ENCODE results near the gene ACTR10.
"Not testable (repeated sequence)": the region's sequence is repeated elsewhere in the genome, so short reads cannot be mapped to it uniquely, and the experiment has no call there.

The ACTR10 gene

DNA sequence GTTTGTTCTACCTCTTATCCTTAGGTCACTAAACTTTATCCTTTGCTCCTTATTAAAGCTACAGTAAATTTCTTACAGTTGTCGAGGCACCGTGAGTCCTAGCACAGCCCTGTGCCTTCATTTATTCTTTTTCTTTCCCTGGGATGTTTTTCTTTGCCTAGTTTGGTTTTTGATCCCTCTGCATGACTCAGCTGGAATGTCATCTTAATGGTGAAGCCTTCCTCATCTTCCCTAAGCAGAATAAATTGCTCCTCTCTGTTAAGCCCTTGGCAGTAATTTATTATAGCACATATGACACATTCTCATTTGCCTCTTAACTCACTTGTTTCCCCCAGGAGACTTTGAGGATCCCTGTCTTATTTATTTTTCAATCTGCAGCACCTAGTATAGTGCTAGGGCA lies 16.6 kb downstream of the ACTR10 start:
- no peak for DNase-seq (ENCODE audit: low read depth)

DNA sequence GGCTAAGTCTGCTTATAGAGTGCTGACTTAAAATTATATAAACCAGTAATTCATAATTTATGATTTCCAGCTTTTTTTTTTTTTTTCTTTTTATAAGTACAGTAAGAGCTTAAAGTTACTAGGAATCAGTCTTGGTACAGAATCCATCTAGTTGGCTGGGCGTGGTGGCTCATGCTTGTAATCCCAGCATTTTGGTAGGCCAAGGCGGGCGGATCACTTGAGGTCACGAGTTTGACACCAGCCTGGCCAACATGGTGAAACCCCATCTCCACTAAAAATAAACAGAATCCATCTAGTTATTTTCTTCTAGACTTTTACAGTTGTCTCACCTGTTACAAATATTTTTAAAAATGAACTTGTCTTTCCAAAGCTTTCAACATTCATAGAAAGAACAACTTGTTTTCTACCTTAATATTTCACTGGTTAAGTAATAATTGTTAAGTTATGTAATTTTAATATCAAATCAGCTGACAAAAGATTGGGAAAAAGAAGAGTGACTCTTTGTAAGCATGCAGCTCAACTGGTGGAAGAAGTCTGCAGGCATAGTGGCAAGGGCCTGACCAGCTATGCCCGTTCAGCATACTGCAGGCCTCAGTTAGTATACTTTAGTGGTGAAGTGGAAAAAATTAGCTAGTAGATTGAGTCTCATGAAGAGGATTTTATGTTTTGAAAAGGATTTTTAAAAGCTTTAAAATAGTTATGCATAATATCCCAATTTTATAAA lies 27.3 kb downstream of the ACTR10 start:
- DNase-seq (ENCODE audit: low read depth) = no peak

DNA sequence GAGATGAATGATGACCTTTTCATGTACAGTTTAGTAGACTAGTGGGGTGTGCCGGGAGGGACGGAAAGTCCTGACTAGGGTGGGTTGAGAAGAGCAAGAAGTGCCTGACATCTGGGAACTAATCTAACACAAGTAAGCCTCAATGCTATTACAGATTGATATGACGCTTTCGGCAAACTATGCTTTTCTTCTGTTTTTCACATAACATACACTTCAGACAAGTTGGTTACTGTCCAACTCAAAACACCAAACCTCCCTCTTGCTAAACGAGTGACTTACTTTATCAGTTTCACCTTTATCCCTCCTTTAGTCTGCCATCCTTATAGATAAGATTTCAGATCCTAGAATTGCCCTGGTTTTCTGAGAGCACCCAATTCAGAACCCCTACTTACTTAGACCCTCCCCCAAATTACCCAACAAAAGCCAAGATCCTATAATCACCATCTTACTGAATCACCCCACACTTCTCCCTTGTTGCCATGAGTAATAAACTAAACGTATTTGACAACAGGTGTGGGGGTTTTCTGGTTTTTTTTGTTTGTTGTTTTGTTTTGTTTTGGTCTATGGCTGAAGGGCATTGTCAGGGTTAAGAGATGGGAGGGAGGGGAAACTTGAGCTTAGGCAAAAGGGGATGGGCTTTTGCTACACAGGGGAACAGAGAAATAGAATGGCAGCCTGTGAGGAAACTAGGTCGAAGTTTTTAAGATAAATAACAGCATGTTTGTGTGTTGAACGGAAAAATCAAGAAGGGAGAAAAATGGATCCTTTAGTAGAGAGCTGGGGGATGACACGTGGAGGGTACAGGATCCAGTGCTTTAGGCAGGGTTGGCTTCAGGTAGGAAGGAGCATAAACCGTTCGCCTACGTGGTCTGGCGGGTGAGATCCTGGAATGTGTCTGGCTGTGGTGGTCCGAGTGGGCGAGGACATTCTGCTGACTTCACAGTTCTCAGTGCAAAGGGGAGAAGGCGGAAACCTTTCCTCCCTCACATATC lies 38.6 kb downstream of the ACTR10 start:
- no peak for DNase-seq (ENCODE audit: low read depth)

DNA sequence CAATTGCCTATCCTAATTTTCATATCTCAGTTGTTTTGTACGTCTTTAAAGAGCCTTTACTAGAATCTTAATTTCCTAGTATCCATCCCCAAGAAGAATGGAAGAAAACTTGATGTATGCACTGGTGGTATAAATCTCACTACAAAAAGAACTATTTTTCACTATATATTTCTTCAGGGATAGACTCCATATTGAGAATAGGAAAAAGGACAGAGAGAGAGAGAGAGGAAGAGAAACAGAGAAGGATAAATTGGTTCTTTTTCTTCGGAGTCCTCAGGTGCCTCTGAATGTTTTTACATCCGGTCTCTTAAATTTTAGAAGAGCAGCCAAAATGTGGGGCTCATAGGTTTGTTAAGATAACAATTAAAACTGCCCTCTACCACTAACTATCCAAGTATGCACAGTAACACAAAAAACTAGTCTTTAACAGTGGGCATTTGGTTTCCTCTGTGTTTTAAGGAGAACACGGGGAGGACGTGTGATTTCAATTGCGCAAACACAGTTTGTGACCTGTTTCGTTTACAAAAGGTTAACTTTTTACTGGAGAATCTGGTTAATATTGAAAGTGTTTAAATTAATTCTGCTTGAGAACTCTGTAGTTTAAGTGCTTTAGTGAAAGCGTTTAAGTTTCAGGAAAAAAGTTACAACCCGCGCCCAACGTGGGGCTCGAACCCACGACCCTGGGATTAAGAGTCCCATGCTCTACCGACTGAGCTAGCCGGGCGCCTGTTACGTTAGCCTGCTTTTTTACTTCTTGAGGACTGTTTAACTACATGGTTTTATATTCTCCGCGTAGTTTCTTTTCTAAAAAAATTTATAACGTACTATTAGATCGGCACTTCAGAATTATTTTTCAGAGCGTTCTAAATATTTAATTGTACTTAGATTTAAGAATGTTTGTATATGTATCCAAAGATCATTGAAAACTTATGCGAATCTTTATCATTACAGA lies 39.6 kb downstream of the ACTR10 start:
- peak; percentile 19 for DNase-seq (ENCODE audit: low read depth)

DNA sequence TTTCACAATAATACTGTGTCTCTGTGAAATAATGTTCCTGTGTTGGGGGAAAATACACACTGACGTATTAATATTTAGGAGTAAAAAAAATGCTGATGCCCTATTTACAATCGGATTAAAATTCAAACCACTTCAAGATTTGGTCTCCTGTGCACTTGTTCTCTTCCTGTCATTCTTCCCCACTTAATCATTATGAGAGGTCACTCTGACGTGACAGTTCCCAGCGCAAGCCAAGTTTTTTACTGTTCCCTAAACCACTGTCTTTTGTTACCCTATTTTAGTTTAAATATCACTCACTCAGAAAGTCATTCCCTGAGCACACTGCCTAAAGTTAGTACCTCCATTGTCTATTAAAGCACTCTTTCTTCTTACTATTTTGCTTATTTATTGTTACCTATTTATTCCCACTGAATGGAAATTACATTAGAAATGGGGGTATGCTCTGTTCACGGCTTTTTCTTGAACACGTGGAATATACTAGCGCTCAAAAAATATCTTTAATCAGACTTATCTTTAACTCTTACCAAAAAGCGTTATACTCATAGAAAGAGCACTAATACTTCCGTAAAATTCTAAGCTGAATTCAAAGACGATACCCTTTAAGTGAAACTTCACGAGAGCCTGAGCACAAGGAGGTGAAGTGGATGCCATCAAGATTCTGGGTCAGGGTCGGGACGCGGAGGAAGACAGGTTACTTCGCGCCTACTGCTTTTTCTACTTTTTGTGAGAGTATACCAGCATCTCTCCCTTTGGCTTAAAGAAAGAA lies 44.0 kb downstream of the ACTR10 start:
- no peak for DNase-seq (ENCODE audit: low read depth)

DNA sequence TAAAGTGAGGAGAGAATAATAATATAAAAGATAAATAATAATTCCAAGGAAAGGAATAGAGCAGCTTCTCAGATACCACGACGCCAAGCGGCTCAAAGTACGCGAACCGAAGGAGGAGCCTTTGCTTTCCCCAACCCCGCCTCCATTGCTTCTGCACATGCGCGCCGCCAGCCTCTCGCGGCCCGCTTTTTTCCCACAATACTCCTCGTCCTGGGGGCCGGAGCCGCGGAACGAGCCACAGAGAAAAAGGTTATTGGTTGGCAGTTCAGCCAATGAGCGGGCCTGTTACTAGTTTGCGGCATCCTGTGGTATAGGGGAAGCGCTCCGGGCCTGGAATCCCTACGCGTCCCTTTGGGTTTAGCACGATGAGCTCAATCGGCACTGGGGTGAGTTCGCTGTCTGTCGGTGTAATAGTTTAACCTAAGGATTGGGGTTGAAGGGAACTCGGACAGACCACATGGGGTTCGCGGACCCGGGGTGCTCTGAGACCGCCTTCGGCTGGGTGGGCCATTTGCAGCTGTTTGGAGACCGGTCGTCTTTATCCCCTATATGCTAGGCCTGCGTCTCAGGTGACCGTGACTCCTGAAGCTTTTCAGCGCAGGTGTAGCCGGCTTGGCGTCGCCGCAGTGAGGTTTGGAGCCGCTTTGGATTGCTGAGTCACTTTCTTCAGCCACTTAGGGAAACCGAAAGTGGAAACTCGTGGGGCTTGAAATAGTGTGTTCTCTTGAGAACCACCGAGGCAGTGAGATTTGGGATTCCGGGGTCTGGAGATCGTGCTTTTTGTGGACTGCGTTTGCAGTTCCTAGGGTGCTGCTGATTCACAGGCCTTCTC lies 44.8 kb downstream of the ACTR10 start, which contains the start of gene PSMA3:
Gene PSMA3, plus strand, starts transcription at position 288 of the 832 bp plus-strand sequence. Its CDS starts 78 bp downstream, at position 366.
- DNase-seq (ENCODE audit: low read depth) = peak; percentile 97

DNA sequence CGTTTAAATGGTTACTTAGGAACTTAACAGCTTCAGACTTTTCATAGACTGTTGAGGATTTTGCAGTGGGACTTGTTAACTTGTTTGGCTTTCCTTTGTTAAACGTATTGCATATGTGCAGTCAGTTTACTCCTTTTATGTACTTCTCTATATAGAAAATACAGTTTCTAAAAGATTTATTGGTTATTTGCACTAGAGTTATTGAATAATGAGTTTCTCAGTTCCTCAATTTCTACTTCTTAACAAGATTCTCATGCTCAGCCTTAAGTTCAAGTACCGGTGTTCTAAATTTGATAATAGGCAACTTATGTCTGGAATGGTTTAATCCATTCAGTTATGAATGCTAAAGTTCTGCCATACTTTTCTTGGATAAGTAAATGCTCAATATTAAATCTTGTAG lies 45.6 kb downstream of the ACTR10 start:
- no peak for DNase-seq (ENCODE audit: low read depth)

DNA sequence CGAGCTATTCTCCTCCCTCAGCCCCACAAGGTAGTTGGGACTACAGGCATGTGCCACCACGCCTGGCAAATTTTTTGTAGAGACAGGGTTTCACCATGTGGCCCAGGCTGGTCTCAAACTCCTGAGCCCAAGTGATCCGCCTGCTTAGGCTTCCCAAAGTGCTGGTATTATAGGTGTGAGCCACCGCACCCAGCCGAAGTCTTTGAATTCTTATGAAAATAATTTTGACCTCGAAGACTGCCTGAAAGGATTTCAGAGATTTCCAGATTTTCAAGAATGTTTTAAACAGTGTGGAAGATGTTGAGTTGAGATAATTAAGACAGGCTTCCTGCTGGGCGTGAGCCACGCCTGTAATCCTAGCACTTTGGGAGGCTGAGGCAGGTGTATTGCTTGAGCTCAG lies 49.7 kb downstream of the ACTR10 start:
- DNase-seq (ENCODE audit: low read depth) = no peak

DNA sequence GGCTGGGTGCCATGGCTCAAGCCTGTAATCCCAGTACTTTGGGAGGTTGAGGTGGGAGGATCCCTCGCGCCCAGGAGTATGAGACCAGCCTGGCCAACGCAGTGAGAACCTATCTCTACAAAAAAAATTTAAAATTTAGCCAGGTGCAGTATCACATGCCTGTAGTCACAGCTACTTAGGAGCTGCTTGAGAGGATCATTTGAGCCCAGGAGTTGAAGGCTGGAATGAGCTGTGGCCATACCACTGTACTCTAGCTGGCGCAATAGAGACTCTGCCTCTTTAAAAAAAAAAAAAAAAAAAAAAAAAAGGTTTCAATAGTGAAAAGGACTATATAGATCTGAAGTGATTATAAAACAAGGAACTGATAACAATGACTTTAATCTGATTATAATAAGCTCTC lies 58.2 kb downstream of the ACTR10 start:
- no peak for DNase-seq (ENCODE audit: low read depth)

DNA sequence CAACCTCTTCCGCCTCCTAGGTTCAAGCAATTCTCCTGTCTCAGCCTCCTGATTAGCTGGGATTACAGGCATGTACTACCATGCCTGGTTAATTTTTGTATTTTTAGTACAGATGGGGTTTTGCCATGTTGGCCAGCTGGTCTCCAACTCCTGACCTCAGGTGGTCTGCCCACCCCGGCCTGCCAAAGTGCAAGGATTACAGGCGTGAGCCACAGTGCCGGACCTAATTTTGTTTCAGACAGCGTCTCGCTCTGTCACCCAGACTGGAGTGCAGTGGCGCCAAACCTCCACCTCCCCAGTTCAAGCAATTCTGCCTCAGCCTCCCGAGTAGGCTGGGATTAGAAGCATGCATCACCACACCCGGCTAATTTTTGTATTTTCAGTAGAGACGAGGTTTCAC lies 62.1 kb downstream of the ACTR10 start:
- DNase-seq (ENCODE audit: low read depth) = not testable (repeated sequence)

DNA sequence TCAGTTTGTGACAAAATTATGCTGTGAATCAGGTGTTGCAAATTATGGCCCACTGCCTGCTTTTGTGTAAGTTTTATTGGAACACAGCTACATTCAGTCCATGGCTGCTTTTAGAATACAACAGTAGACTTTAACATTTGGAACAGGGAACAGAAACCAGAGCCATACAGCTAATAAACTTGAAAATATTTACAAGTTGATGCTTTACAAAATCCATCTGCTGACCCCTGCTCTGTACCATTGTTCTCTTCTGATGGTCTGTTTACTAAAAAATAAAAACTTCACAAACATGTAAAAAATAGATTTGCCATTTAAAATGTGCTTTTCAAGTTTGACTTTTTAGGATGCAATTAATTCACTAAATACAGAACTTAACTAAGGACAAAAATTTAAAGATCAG lies 65.5 kb downstream of the ACTR10 start:
- no peak for DNase-seq (ENCODE audit: low read depth)

DNA sequence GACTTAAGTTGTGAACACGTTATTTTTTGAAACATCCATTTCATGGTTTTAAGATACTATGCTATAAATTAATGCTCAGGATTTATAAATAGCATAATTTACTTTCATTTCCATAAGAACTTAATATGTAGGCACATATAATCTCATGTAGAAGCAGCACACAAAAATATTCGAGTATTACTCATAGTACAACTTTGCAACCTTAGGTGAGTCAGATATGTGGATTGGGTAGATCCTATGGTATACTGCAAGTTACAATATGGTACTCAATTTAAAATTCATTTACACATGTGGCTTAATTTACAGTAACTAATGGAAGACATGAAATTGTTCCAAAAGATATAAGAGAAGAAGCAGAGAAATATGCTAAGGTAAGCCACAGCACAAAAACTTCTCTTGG lies 70.7 kb downstream of the ACTR10 start:
- no peak for DNase-seq (ENCODE audit: low read depth)

DNA sequence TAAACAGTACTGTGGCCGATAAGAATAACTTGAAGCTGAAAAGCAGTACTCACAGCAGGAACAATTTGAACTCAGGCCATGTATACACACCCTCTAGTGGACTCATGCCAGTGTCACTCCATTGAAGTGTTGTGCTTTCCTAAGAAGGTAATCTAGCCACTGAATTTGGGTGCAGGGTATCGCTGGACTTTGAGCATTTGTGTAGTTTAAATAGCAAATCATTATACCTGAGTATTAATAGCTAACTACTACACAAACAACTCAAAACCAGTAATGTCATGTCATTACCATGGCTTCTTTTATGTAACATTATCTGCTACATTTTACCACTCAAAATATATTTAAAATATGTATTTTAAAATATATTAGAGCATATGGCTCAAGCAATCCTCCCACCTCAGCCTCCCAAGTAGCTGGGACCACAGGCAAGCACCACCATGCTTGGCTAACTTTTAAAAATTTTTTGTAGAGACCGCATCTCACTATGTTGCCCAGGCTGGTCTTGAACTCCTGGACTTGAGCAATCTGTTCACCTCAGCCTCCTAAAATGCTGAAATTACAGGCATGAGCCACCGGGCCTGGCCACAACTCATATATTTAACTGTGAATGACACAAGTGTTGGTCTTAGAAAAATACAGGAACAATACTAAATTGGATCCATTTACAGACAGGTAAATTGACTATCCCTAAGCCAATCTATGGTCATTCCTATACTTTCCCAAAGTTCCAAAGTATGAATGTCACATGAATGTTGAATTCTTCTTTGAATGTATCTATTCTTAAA lies 72.8 kb downstream of the ACTR10 start:
- peak; percentile 6 for DNase-seq (ENCODE audit: low read depth)

DNA sequence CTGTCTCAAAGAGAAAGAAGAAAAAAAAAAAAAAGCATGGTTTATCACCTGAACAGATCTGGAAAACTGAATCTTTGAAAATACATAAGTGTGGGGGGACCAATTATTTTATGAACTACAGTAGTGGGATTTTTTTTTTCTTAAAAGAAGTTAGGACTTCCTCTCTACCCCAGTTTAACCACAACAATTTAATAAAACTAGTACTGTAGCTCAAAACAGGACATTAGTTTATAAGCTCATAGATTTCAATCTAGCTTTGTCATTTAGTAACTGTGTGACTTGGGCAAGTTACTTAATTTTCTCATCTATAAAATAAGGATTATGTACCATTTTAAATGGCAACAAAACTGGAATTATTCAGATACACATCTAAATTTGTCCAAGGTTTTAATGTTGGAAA lies 74.9 kb downstream of the ACTR10 start:
- no peak for DNase-seq (ENCODE audit: low read depth)

DNA sequence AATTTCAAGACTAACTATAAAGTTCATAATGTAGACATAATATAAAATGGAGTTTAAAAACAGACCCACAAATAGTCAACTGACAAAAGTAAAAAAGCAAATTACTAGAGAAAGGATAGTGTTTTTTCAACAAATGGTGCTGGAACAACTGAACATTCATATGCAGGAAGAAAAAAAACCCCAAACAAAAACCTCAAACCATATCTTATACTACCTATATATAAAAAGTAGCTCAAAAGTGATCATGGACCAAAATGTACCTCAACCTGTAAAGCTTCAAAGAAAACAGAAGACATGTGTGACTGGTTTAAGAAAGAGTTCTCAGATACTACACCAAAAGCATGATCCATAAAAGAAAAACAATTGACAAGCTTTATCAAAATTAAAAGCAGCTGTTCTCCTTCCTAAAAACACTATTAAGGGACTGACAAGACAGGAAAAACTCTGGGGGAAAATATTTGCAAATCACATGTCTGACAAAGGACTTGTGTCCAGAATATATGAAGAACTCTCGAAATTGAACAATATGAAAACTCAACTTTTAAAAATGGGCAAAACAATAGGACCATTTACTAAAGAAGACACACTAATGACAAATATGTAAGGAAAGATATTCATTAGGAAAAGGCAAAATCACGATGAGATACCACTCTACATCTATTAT lies 75.7 kb downstream of the ACTR10 start:
- no peak for DNase-seq (ENCODE audit: low read depth)

DNA sequence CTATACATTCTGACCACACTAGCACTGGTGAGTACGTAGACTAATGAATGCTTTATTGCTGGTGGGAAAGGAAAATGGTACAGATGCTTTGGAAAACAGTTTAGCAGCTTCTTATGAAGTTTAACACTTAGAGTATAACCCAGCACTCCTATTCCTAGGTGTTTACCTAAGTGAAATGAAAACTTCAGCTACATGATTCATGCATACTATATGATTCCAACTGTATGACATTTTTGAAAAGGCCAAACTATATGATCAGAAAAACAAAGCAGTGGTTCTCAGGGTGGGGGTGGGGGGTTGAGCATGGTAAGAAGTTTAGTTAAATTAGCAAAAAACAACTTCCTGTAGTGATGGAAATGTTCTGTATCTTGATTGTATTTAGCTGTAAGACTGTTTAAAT lies 76.3 kb downstream of the ACTR10 start:
- DNase-seq (ENCODE audit: low read depth) = no peak

DNA sequence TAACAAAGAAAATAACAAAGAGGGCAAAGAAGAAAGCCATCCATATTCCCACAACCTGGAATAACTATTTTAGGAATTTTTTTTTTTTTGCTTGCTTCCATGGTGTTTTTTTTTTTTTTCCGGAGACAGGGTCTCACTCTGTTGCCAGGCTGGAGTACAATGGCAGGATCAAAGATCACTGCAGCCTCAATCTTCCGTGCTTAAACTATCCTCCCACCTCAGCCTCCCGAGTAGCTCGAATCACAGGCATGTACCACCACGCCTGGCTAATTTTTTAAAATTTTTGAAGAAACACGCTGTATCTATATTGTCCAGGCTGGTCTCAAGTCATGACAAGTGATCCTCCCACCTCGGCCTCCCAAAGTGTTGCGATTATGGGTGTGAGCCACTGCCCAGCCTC lies 78.2 kb downstream of the ACTR10 start:
- no peak for DNase-seq (ENCODE audit: low read depth)

DNA sequence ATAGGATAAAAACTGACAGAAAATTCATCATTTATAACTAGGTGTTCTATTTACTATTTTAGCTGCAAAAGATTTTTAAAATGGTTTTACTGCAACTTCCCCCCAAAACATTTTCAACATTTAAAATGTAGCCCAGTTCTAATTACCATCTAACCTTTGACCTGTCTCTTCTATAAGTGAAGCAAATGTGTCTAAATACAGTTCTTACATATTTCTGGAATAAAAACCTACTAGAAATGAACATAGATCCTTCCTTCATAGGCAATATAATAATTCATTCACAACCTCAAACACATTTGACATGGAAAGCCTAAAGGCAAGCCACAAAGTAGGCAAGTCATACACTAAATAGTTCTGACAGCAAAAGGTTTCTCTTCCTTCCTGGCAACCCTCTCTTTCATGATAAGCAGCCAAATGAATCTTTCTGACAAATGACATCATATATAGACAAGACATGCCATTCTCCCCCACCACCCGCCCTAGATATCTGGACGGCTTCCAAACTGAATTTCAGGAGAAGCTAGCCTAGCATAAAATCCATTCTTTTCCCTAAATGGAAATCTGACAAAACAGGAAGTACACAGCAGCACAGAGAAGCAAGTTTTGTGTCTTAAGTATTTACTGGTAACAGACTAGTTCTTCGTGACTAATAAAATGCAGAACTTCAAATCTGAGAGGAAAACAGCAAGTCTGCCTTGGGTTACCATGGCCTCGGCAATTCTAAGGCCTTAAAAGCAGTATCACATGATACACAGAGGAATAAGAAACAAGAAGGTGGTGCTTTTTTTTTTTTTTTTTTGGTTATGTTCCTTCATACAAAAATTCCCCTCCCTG lies 81.2 kb downstream of the ACTR10 start:
- DNase-seq (ENCODE audit: low read depth) = peak; percentile 81
